K562 treated with DMSO at 1 percent for 4 hours (cell line): ENCODE measurements around the gene SPDYE9. TPM values are rescaled to one million over a fixed set of nuclear protein-coding genes. Genes with fewer than 3 reads are reported as not detected.

ENCODE experiments used
- total RNA-seq: library from RNA; unstranded; fragments of 300-600 nt; gene quantifications from 2 replicates; pipeline ENCODE4 v1.2.3, GENCODE V29; 2022; ENCODE audit not compliant: insufficient read depth

The SPDYE9 gene
- not detected in 2 replicates for total RNA-seq

DNA sequence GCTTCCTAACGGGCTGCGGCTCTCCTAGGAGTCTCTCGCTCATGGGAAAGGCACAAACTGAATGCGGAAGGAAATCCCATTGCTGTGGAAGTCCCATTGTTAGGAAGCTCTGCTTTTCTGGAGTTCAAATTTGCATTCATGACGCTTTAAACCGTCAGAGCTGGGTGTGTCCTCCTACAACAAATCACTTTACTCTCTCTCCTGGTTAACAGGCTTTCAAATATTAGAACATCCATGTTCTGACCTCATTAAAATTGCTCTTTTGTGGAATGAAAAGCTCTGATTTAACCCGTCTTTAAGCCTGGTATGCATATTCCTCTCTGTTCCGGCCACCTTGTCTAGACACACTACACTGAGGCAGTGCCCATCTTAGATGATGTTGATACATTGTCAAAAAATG lies at the start of gene SPDYE9:
TSS of gene SPDYE9 (minus strand) at position 101 of the 400 bp plus-strand sequence. CDS start 1,800 bp downstream, outside the sequence.

DNA sequence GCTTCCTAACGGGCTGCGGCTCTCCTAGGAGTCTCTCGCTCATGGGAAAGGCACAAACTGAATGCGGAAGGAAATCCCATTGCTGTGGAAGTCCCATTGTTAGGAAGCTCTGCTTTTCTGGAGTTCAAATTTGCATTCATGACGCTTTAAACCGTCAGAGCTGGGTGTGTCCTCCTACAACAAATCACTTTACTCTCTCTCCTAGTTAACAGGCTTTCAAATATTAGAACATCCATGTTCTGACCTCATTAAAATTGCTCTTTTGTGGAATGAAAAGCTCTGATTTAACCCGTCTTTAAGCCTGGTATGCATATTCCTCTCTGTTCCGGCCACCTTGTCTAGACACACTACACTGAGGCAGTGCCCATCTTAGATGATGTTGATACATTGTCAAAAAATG lies 28.0 kb downstream of the SPDYE9 start, which contains the start of gene SPDYE11:
TSS of gene SPDYE11 (minus strand) at position 101 of the 400 bp plus-strand sequence. CDS start 1,800 bp downstream, outside the sequence.

GRCh38 chr7:73029666-73030065 lies 56.2 kb downstream of the SPDYE9 start, which contains the start of gene SPDYE8:
TSS of gene SPDYE8 (minus strand) at chr7:73029766. CDS start at chr7:73027966, 1,800 bp downstream.

Other genes starting within 250 kb of the SPDYE9 start
- gene POM121, start 160.9 kb downstream of the SPDYE9 start, total RNA-seq = 59.6 and 81.1 TPM in 2 replicates
- not detected in 2 replicates for gene TRIM74, start 116.6 kb downstream of the SPDYE9 start, total RNA-seq
- gene SPDYE8, start 56.3 kb downstream of the SPDYE9 start, total RNA-seq = not detected in 2 replicates
- not detected in 2 replicates for gene SPDYE11, start 28.1 kb downstream of the SPDYE9 start, total RNA-seq
- 97.9 and 106 TPM in 2 replicates for gene NSUN5, start 222.8 kb upstream of the SPDYE9 start, total RNA-seq
- gene TRIM50, start 242.0 kb upstream of the SPDYE9 start, total RNA-seq = not detected in 2 replicates
- gene FKBP6, start 242.1 kb upstream of the SPDYE9 start, total RNA-seq = not detected in 2 replicates